Ovary (tissue), 9 donors: Measurements from ENCODE around the gene IFI27L1. TPM values are rescaled to one million over a fixed set of nuclear protein-coding genes. Genes with fewer than 3 reads are reported as not detected.

Source experiments
- DNase-seq, 5 donors: peaks; one replicate each; pipeline ENCODE4 v3.0.0-alpha.2; 2019 to 2020
- H3K27ac ChIP-seq, 2 donors: fragments of 200-600 bp; one replicate each; pipeline versions ENCODE4 v1.5.1 to v1.8.0; 2019 to 2022
- H3K27me3 ChIP-seq: fragments of 200-600 bp; one replicate; pipeline ENCODE4 v1.8.0; 2022
- H3K36me3 ChIP-seq: fragments of 200-600 bp; sonication (generic); one replicate; pipeline ENCODE4 v1.5.1; 2019
- H3K4me1 ChIP-seq: one replicate; pipeline ENCODE4 v1.8.1; 2013; ENCODE audit warnings: mild to moderate bottlenecking, moderate library complexity; ENCODE audit not compliant: insufficient read depth
- H3K4me3 ChIP-seq: fragments of 200-600 bp; sonication (generic); one replicate; pipeline ENCODE4 v1.5.1; 2017
- H3K9me3 ChIP-seq, 2 donors: fragments of 200-600 bp in 1 of 2; sonication (generic) in 1 of 2; one replicate each; pipeline versions ENCODE4 v1.5.1 to v1.8.1; 2013 to 2019; ENCODE audit warnings: mild to moderate bottlenecking in 1 of 2, moderate library complexity in 1 of 2
- EP300 ChIP-seq: sonication (generic); formaldehyde crosslinking; IDR thresholded peaks from one replicate; pipeline ENCODE4 v1.6.1; 2017; ENCODE audit warnings: antibody characterized with exemption
- POLR2A ChIP-seq: fragments of 450-650 bp; IDR thresholded peaks from one replicate; pipeline ENCODE4 v1.6.1; 2017; ENCODE audit warnings: antibody characterized with exemption, mild to moderate bottlenecking, moderate library complexity
- WGBS, 3 donors: extraction: QIAGEN DNeasy Blood & Tissue Kit in 1 of 3; methylation state at CpG; one replicate each; pipeline versions ENCODE4 v1.1.5 to v1.1.7; 2013 to 2017; 5-methylcytosine and 5-hydroxymethylcytosine counted together
- intact Hi-C, 4 donors: fragments of 100-400 bp; cut with DNase I; formaldehyde crosslinking; loops; one replicate each; pipeline versions ENCODE4 v1.11.0 to v1.15.1; 2022 to 2023
- polyA plus RNA-seq, 2 donors: library from polyadenylated mRNA; stranded (reverse); fragments of 200-250 nt in 1 of 2; fragments of 350-450 nt in 1 of 2; fragmentation: Illumina TruSeq in 1 of 2; extraction: RNeasy Lipid Tissue Mini Kit (QIAGEN cat#74804) in 1 of 2; gene quantifications; one replicate each; pipeline ENCODE4 v1.2.3, GENCODE V29; 2013 to 2014
- total RNA-seq, 7 donors: library from RNA; depleted of rRNA in 2 of 7; stranded (reverse); fragments of >200 nt in 2 of 7; fragmentation: NEBNext Ultra II Directional in 3 of 7; extraction: Animal tissue kit (Norgen Biotek cat#: 25700) in 3 of 7; gene quantifications; one replicate each; pipeline versions ENCODE4 v1.1.0 to v1.2.4, GENCODE V29; 2016 to 2023
- TF ChIP-seq, protein P1 (sequence below), 3 donors: fragments of 450-650 bp in 2 of 3; fragments of 200-600 bp in 1 of 3; IDR thresholded peaks; one replicate each; pipeline versions ENCODE4 v1.5.1 to v1.8.0; 2016 to 2022; ENCODE audit warnings: antibody characterized with exemption in 3 of 3, mild to moderate bottlenecking in 1 of 3
- donor health status: DM: no; HTN: no; CAD: no; lungs with moderate emphysema.
- donor health status: DM: no; HTN: no; CAD: no.
- donor health status: Bipolar disorder and iron deficiency.
- donor health status: DM: yes; HTN: yes; CAD: no.
- donor health status: DM: no; HTN: no; CAD: no.
- donor health status: DM: yes; HTN: yes; CAD: no.

Gene IFI27L1
- total and polyA plus RNA-seq, 9 donors: 21.5 to 57.0 (median 32.8) TPM

DNA sequence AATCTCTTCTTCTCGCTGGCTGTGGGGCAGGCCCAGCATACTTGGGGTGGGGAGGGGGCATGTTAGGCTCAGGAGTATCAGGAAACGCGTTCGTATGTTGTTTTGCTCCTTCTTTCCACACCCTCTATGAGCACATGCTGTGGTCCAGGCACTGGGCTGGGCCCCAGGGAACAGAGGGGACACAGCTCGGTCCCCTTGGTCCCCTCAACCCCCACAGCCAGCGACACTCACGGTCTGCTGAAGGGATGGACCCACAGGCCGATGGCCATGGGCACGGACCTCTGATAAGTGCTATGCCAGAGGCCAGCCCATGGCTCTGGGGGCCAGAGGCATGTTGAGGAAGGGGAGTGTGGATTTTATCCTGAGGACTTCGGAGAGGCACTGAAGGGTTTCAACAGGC is 35.6 kb downstream of the IFI27L1 start:
- peaks cover 2% of the 10 kb centered on the region for H3K4me1 ChIP-seq

GRCh38 chr14:94117856-94118255 is 36.7 kb downstream of the IFI27L1 start:
- no peaks in the 10 kb centered on the region for H3K9me3 ChIP-seq
- intact Hi-C loops: no loop called here
- WGBS, 3 donors: 76 to 78% (median 77%) methylated on average over 9 of the region's 9 CpGs

More for the DNA sequence above, 35.6 kb downstream of the IFI27L1 start:
- TF ChIP-seq, protein P1, sequence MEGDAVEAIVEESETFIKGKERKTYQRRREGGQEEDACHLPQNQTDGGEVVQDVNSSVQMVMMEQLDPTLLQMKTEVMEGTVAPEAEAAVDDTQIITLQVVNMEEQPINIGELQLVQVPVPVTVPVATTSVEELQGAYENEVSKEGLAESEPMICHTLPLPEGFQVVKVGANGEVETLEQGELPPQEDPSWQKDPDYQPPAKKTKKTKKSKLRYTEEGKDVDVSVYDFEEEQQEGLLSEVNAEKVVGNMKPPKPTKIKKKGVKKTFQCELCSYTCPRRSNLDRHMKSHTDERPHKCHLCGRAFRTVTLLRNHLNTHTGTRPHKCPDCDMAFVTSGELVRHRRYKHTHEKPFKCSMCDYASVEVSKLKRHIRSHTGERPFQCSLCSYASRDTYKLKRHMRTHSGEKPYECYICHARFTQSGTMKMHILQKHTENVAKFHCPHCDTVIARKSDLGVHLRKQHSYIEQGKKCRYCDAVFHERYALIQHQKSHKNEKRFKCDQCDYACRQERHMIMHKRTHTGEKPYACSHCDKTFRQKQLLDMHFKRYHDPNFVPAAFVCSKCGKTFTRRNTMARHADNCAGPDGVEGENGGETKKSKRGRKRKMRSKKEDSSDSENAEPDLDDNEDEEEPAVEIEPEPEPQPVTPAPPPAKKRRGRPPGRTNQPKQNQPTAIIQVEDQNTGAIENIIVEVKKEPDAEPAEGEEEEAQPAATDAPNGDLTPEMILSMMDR (IDR thresholded peaks at IDR 0.05): no peak
- TF ChIP-seq EP300 (no peak), POLR2A (no peak)
- no peaks in the 10 kb centered on the region for H3K27me3 ChIP-seq
- peak in 1 of 5 donors; percentile 24 for DNase-seq
- H3K4me3 ChIP-seq: no peak overlapping the region
- 83 to 86% (median 86%) methylated on average over 10 of the region's 10 CpGs for WGBS, 3 donors
- H3K9me3 ChIP-seq: no peaks in the 10 kb centered on the region
- intact Hi-C loops: no loop called here
- H3K27ac ChIP-seq: no peak overlapping the region
- H3K36me3 ChIP-seq: no peaks in the 10 kb centered on the region

GRCh38 chr14:94119071-94119470 is 38.0 kb downstream of the IFI27L1 start:
- Histone ChIP-seq H3K36me3 (no peaks in the 10 kb centered on the region), H3K4me3 (no peak overlapping the region), H3K4me1 (peaks cover 2% of the 10 kb centered on the region), H3K27ac (no peak overlapping the region), H3K9me3 (no peaks in the 10 kb centered on the region), H3K27me3 (no peaks in the 10 kb centered on the region)
- DNase-seq: peak in 1 of 5 donors; percentile 3
- intact Hi-C loops: no loop called here
- TF ChIP-seq, protein P1 (IDR thresholded peaks at IDR 0.05): no peak
- TF ChIP-seq POLR2A: no peak
- TF ChIP-seq EP300: no peak

More at GRCh38 chr14:94117856-94118255, 36.7 kb downstream of the IFI27L1 start:
- peak in 1 of 5 donors; percentile 10 for DNase-seq
- no peak overlapping the region for H3K4me3 ChIP-seq
- H3K36me3 ChIP-seq: no peaks in the 10 kb centered on the region
- H3K27ac ChIP-seq: no peak overlapping the region
- H3K4me1 ChIP-seq: peaks cover 2% of the 10 kb centered on the region
- H3K27me3 ChIP-seq: no peaks in the 10 kb centered on the region
- TF ChIP-seq EP300 (no peak), POLR2A (no peak)
- TF ChIP-seq, protein P1 (IDR thresholded peaks at IDR 0.05): no peak

GRCh38 chr14:94120667-94121340 is 39.7 kb downstream of the IFI27L1 start:
- whole genome bisulfite sequencing, 3 donors: 81 to 87% (median 84%) methylated on average over 5 of the region's 5 CpGs
- Histone ChIP-seq H3K27ac (no peak overlapping the region), H3K9me3 (no peaks in the 10 kb centered on the region), H3K27me3 (no peaks in the 10 kb centered on the region), H3K4me3 (no peak overlapping the region), H3K4me1 (no peaks in the 10 kb centered on the region), H3K36me3 (no peaks in the 10 kb centered on the region)
- intact Hi-C loops: no loop called here
- peak in 2 of 5 donors; percentile 1 to 10 for DNase-seq
- no peak for TF ChIP-seq EP300
- TF ChIP-seq, protein P1 (IDR thresholded peaks at IDR 0.05): no peak
- no peak for TF ChIP-seq POLR2A
